HL-60 (cell line): ENCODE data around the gene NT5C1A.

Experiments
- TF ChIP-seq, protein P1 (sequence below): IDR thresholded peaks from one replicate; pipeline ENCODE4 v1.5.1; 2011; ENCODE audit warnings: low read length, control low read depth, inconsistent platforms; ENCODE audit not compliant: insufficient read depth
- TF ChIP-seq, protein P2 (sequence below): IDR thresholded peaks from 2 replicates; pipeline ENCODE4 v1.6.1; 2012; ENCODE audit warnings: low read depth; ENCODE audit not compliant: insufficient replicate concordance

DNA sequence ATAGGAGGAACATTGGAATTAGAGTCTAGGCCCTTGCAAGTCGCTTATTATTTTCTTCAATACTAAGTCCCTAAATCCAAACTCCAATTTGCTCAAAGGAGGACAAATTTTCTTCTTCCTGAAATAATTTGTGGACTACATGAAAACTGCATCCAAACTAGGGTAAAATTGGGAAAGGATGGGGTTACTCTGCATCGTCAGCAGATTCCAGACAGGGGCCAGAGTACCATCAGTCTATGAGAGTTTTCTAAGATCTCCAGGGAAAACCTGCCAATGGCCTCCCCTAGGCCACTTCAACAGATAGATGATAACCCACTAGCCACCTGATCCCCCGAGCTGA lies 33.0 kb downstream of the NT5C1A start:
- TF ChIP-seq, protein P1, sequence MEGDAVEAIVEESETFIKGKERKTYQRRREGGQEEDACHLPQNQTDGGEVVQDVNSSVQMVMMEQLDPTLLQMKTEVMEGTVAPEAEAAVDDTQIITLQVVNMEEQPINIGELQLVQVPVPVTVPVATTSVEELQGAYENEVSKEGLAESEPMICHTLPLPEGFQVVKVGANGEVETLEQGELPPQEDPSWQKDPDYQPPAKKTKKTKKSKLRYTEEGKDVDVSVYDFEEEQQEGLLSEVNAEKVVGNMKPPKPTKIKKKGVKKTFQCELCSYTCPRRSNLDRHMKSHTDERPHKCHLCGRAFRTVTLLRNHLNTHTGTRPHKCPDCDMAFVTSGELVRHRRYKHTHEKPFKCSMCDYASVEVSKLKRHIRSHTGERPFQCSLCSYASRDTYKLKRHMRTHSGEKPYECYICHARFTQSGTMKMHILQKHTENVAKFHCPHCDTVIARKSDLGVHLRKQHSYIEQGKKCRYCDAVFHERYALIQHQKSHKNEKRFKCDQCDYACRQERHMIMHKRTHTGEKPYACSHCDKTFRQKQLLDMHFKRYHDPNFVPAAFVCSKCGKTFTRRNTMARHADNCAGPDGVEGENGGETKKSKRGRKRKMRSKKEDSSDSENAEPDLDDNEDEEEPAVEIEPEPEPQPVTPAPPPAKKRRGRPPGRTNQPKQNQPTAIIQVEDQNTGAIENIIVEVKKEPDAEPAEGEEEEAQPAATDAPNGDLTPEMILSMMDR, result no peak
- TF ChIP-seq, protein P2, sequence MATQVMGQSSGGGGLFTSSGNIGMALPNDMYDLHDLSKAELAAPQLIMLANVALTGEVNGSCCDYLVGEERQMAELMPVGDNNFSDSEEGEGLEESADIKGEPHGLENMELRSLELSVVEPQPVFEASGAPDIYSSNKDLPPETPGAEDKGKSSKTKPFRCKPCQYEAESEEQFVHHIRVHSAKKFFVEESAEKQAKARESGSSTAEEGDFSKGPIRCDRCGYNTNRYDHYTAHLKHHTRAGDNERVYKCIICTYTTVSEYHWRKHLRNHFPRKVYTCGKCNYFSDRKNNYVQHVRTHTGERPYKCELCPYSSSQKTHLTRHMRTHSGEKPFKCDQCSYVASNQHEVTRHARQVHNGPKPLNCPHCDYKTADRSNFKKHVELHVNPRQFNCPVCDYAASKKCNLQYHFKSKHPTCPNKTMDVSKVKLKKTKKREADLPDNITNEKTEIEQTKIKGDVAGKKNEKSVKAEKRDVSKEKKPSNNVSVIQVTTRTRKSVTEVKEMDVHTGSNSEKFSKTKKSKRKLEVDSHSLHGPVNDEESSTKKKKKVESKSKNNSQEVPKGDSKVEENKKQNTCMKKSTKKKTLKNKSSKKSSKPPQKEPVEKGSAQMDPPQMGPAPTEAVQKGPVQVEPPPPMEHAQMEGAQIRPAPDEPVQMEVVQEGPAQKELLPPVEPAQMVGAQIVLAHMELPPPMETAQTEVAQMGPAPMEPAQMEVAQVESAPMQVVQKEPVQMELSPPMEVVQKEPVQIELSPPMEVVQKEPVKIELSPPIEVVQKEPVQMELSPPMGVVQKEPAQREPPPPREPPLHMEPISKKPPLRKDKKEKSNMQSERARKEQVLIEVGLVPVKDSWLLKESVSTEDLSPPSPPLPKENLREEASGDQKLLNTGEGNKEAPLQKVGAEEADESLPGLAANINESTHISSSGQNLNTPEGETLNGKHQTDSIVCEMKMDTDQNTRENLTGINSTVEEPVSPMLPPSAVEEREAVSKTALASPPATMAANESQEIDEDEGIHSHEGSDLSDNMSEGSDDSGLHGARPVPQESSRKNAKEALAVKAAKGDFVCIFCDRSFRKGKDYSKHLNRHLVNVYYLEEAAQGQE, result no peak
